HepG2 (cell line): ENCODE results near the gene RBFOX1. TPM values are rescaled to one million over a fixed set of nuclear protein-coding genes. Genes with fewer than 3 reads are reported as not detected.

Experiments
- ATAC-seq: fragments of 200-7000 bp; cut with Tn5 transposase; 3 replicates; pipeline ENCODE4 v1.9.1; 2020; ENCODE audit warnings: mild to moderate bottlenecking, moderate library complexity
- BruUV-seq: library from RNA; stranded (reverse); fragments of 400-500 nt; replicated peaks from 2 replicates; lab custom pipeline; 2021; lab: Mats Ljungman, UMichigan
- CTCF ChIA-PET: fragments of 300-600 bp; formaldehyde crosslinking; extraction: SDS; loops from one replicate; lab custom pipeline; 2021; ENCODE audit warnings: low total read pairs, inconsistent platforms, low intra/inter-chr PET ratio; lab: Yijun Ruan, JAX
- POLR2A ChIA-PET: fragments of 350-600 bp; sonication (Branson Sonifier 250); formaldehyde crosslinking; loops from one replicate; lab custom pipeline; 2020; ENCODE audit warnings: antibody characterized with exemption, inconsistent platforms; lab: Yijun Ruan, JAX
- DNase-seq: peaks from one replicate; pipeline ENCODE4 v3.0.0-alpha.2; 2015; ENCODE audit warnings: low spot score
- FAIRE-seq: peaks from 3 replicates; lab custom pipeline; 2011; peaks lifted over from hg19 to GRCh38; lab: Jason Lieb, UNC
- H2AFZ ChIP-seq: one replicate; pipeline ENCODE4 v1.6.1; 2011; ENCODE audit warnings: low read length, inconsistent platforms
- H3K27ac ChIP-seq: fragments of 300-600 bp; 3 replicates; pipeline ENCODE4 v1.8.0; 2011; ENCODE audit warnings: mixed run types, mild to moderate bottlenecking, mixed read lengths, low read length, inconsistent platforms; ENCODE audit not compliant: insufficient read depth; ENCODE audit errors: extremely low read length
- H3K27me3 ChIP-seq, 2 experiments: fragments of 200-600 bp in 1 of 2; 2 replicates in 1 of 2; 3 replicates in 1 of 2; pipeline versions ENCODE4 v1.6.0 to v1.8.0; 2011; ENCODE audit warnings: low read length in 2 of 2, mild to moderate bottlenecking in 2 of 2, moderate library complexity in 2 of 2, inconsistent platforms in 1 of 2; ENCODE audit not compliant: insufficient read depth in 2 of 2, control insufficient read depth in 1 of 2
- H3K36me3 ChIP-seq, 2 experiments: fragments of 200-600 bp in 1 of 2; replicated peaks in 1 of 2; 2 replicates in 1 of 2; 3 replicates in 1 of 2; pipeline versions ENCODE4 v1.5.1 to v1.8.0; 2011; ENCODE audit warnings: low read length in 2 of 2, inconsistent platforms in 1 of 2; ENCODE audit not compliant: insufficient read depth in 2 of 2, control insufficient read depth in 1 of 2
- H3K4me1 ChIP-seq: 2 replicates; pipeline ENCODE4 v1.5.1; 2012; ENCODE audit warnings: low read length, inconsistent platforms; ENCODE audit not compliant: insufficient read depth
- H3K4me2 ChIP-seq: 2 replicates; pipeline ENCODE4 v1.6.0; 2011; ENCODE audit warnings: low read depth, low read length, inconsistent platforms
- H3K4me3 ChIP-seq, 3 experiments: fragments of 200-600 bp in 1 of 3; sonication (generic), shearing (Covaris generic) in 1 of 3; replicated peaks in 1 of 3; 2 replicates each; pipeline ENCODE4 v1.5.1; 2011 to 2016; ENCODE audit warnings: low read length in 3 of 3, inconsistent platforms in 2 of 3, low read depth in 2 of 3, mild to moderate bottlenecking in 2 of 3, control low read depth in 1 of 3, mixed read lengths in 1 of 3; ENCODE audit not compliant: insufficient read depth in 1 of 3
- H3K79me2 ChIP-seq: one replicate; pipeline ENCODE4 v1.6.1; 2011; ENCODE audit warnings: low read length, inconsistent platforms; ENCODE audit not compliant: insufficient read depth
- H3K9ac ChIP-seq: 2 replicates; pipeline ENCODE4 v1.6.0; 2011; ENCODE audit warnings: mild to moderate bottlenecking, low read depth, low read length, inconsistent platforms; ENCODE audit not compliant: insufficient read depth
- H3K9me3 ChIP-seq: 2 replicates; pipeline ENCODE4 v1.5.1; 2012; ENCODE audit warnings: mild to moderate bottlenecking, low read length
- H4K20me1 ChIP-seq: 2 replicates; pipeline ENCODE4 v1.6.0; 2011; ENCODE audit warnings: inconsistent platforms, mild to moderate bottlenecking, low read length, moderate library complexity; ENCODE audit not compliant: insufficient read depth
- ARID2 ChIP-seq: sonication (generic); formaldehyde crosslinking; IDR thresholded peaks from 2 replicates; pipeline ENCODE4 v1.8.1; 2022; ENCODE audit warnings: mild to moderate bottlenecking, missing genetic modification reagents, borderline replicate concordance
- CCAR2 ChIP-seq: fragments of 200-400 bp; formaldehyde crosslinking; optimal IDR thresholded peaks from 2 replicates; pipeline ENCODE3; 2018; ENCODE audit warnings: low read depth, mild to moderate bottlenecking, low read length, moderate library complexity
- CTCF ChIP-seq: sonication (generic); formaldehyde crosslinking; IDR thresholded peaks from 2 replicates; pipeline ENCODE4 v1.5.0; 2020; ENCODE audit warnings: mild to moderate bottlenecking, missing genetic modification reagents, moderate library complexity
- E2F1 ChIP-seq: sonication (generic); formaldehyde crosslinking; IDR thresholded peaks from 2 replicates; pipeline ENCODE4 v1.5.0; 2020; ENCODE audit warnings: missing genetic modification reagents
- REST ChIP-seq, 2 experiments: IDR thresholded peaks; 2 replicates each; pipeline ENCODE4 v1.6.1; 2011 to 2012; ENCODE audit warnings: low read length in 2 of 2, borderline replicate concordance in 1 of 2, low read depth in 1 of 2, mild to moderate bottlenecking in 1 of 2, moderate library complexity in 1 of 2
- TCF7L2 ChIP-seq: IDR thresholded peaks from 2 replicates; pipeline ENCODE4 v1.6.1; 2011; ENCODE audit warnings: mild to moderate bottlenecking, low read depth, low read length, moderate library complexity
- ZNF441 ChIP-seq: sonication (generic); formaldehyde crosslinking; IDR thresholded peaks from 2 replicates; pipeline ENCODE4 v1.7.0; 2021; ENCODE audit warnings: missing genetic modification reagents, borderline replicate concordance
- WGBS: methylation state at CpG from one replicate; pipeline ENCODE4 v1.1.6; 2017; ENCODE audit warnings: low lambda C conversion rate; 5-methylcytosine and 5-hydroxymethylcytosine counted together
- in situ Hi-C: cut with HindIII; loops from 2 replicates; pipeline ENCODE4 v1.10.0; 2017; ENCODE audit warnings: low pct_unique_long_range_greater_than_20kb; ENCODE audit not compliant: extremely low pct_ligation_motif_present
- intact Hi-C: fragments of 100-400 bp; cut with micrococcal nuclease; formaldehyde crosslinking; loops from one replicate; pipeline ENCODE4 v1.10.0; 2022; ENCODE audit not compliant: unreplicated experiment
- polyA plus RNA-seq, 8 experiments: library from polyadenylated mRNA; depleted of rRNA in 3 of 8; stranded (reverse) in 7 of 8; unstranded in 1 of 8; fragments of >200 nt; fragmentation: Illumina TruSeq in 4 of 8; extraction: Trizol in 4 of 8; gene quantifications; 2 replicates each; pipeline versions ENCODE4 v1.2.1 to v1.2.3, GENCODE V29; 2011 to 2016; ENCODE audit warnings: low read depth in 4 of 8, missing spikeins in 1 of 8, mixed read lengths in 1 of 8; ENCODE audit not compliant: insufficient read depth in 1 of 8
- total RNA-seq, 5 experiments: library from RNA; depleted of rRNA; stranded (reverse); fragments of >200 nt; fragmentation: Illumina TruSeq; extraction: Trizol; gene quantifications; 2 replicates each; pipeline ENCODE4 v1.2.3, GENCODE V29; 2016; ENCODE audit warnings: low read depth in 1 of 5

The RBFOX1 gene
- total and polyA plus RNA-seq, 2 of the 13 experiments (the other 11 are each of a cell fraction or from before 2014, with no cell fraction given) = not detected

- Histone ChIP-seq H3K27ac (no peak overlapping the region), H3K27me3 (no peaks in the 10 kb centered on the region; a peak in 1 of 5 replicates), H4K20me1 (no peaks in the 10 kb centered on the region), H3K4me1 (no peaks in the 10 kb centered on the region), H3K9ac (no peak overlapping the region), H3K9me3 (peaks cover 10% of the 10 kb centered on the region), H3K79me2 (no peaks in the 10 kb centered on the region), H2AFZ (no peak overlapping the region), H3K4me2 (no peak overlapping the region), H3K4me3 (no peak overlapping the region), H3K36me3 (no peaks in the 10 kb centered on the region)
- ChIA-PET CTCF (no interaction called here), POLR2A (no interaction called here)
- ATAC-seq (no peak), FAIRE-seq (no peak), DNase-seq (no peak)
- TF ChIP-seq ARID2 (CRISPR knock-in tag) (no peak), CTCF (CRISPR knock-in tag) (no peak), REST (IDR thresholded peaks at IDR 0.05; ENCODE audit: borderline replicate concordance in 1 of 2, low read depth in 1 of 2, low read length in 2 of 2) (no peak), ZNF441 (CRISPR knock-in tag) (no peak), CCAR2 (no peak), TCF7L2 (no peak), E2F1 (CRISPR knock-in tag) (no peak)
- BruUV-seq = no TSS peak
- intact Hi-C loops (no loop called here), in situ Hi-C loops (no loop called here)
- WGBS = 2% methylated on average over 4 of the region's 4 CpGs
Measured at GRCh38 chr16:7748522-7748921, 415.9 kb downstream of the RBFOX1 start.
